Neural progenitor cell (in vitro differentiated cells): ENCODE data around the gene FN3K.

Experiments used
- EZH2 ChIP-seq: fragments of 200-600 bp; sonication (generic); IDR thresholded peaks from 2 replicates; pipeline ENCODE4 v1.6.1; 2017; ENCODE audit warnings: antibody characterized with exemption, mild to moderate bottlenecking, moderate library complexity
- EZH2phosphoT487 ChIP-seq: fragments of 200-600 bp; sonication (generic); IDR thresholded peaks from 2 replicates; pipeline ENCODE4 v1.6.1; 2017; ENCODE audit warnings: antibody characterized with exemption
- TF ChIP-seq, protein P1 (sequence below): fragments of 200-600 bp; sonication (generic); IDR thresholded peaks from 2 replicates; pipeline ENCODE4 v1.5.1; 2017; ENCODE audit warnings: antibody characterized with exemption, mild to moderate bottlenecking

DNA sequence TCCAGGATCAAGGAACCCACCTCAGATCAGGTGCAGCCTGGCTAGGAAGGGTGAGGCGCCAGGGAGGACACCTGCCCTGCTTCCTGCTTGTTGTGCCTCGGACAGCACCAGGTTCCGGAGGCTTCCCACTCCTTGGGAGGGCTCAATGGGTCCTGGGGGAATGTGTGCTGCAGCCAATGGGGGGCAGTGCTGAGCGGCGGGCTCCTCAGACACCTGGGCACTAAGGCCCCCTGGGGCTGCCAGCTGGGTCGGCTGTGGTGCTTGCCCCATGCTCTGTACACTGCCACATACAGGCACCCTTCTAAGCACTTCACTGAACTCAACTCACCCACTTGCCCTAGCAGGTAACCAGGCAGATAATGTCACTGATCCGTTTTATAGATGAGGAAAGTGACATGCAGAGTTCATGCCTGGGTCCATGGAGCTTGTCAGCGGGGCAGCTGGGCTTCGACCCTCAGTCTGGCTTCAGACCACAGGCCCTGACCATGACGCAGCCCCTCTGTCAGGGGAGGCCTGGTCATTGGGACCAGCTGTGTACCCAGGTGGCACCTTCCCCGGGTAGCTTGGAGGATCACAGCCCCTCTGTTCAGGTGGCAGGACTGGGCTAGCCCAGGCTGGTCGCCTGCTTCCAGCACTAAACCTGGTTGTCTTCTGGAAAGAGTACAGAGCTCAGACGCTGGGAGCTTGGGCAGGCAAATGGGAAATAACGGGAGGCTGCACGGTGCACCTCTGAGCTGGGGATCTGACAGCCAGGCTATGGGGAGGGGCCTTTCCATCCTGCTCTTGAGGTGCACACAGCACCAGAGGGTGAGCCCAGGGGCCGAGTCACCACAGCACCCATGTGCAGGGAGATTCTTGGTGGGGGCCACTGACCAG, 8.2 kb downstream of the FN3K start:
- TF ChIP-seq, protein P1, sequence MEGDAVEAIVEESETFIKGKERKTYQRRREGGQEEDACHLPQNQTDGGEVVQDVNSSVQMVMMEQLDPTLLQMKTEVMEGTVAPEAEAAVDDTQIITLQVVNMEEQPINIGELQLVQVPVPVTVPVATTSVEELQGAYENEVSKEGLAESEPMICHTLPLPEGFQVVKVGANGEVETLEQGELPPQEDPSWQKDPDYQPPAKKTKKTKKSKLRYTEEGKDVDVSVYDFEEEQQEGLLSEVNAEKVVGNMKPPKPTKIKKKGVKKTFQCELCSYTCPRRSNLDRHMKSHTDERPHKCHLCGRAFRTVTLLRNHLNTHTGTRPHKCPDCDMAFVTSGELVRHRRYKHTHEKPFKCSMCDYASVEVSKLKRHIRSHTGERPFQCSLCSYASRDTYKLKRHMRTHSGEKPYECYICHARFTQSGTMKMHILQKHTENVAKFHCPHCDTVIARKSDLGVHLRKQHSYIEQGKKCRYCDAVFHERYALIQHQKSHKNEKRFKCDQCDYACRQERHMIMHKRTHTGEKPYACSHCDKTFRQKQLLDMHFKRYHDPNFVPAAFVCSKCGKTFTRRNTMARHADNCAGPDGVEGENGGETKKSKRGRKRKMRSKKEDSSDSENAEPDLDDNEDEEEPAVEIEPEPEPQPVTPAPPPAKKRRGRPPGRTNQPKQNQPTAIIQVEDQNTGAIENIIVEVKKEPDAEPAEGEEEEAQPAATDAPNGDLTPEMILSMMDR, result no peak
- TF ChIP-seq EZH2 (no peak), EZH2phosphoT487 (no peak)
